HepG2 (cell line): ENCODE measurements around the gene MED12. TPM values are rescaled to one million over a fixed set of nuclear protein-coding genes. Genes with fewer than 3 reads are reported as not detected.

ENCODE experiments used
- ADNP ChIP-seq: sonication (generic); formaldehyde crosslinking; IDR thresholded peaks from 2 replicates; pipeline ENCODE4 v1.4.0; 2020; ENCODE audit warnings: missing genetic modification reagents
- CHCHD3 ChIP-seq: sonication (generic); formaldehyde crosslinking; IDR thresholded peaks from 2 replicates; pipeline ENCODE4 v1.8.0; 2022; ENCODE audit warnings: mild to moderate bottlenecking, missing genetic modification reagents, moderate library complexity
- ELF1 ChIP-seq: sonication (generic); formaldehyde crosslinking; IDR thresholded peaks from 2 replicates; pipeline ENCODE4 v1.4.0; 2020; ENCODE audit warnings: missing genetic modification reagents
- ETV6 ChIP-seq: sonication (generic); formaldehyde crosslinking; conservative IDR thresholded peaks from 2 replicates; pipeline ENCODE4 v1.4.0; 2020; ENCODE audit warnings: missing genetic modification reagents
- GATAD1 ChIP-seq: IDR thresholded peaks from 2 replicates; pipeline ENCODE4 v1.6.1; 2016; ENCODE audit warnings: missing genetic modification reagents, missing compliant biosample characterization
- HHEX ChIP-seq: IDR thresholded peaks from 2 replicates; pipeline ENCODE4 v1.6.1; 2016; ENCODE audit warnings: control low read depth
- RAD51 ChIP-seq: fragments of 450-650 bp; IDR thresholded peaks from 2 replicates; pipeline ENCODE4 v1.6.1; 2016; ENCODE audit warnings: borderline replicate concordance
- RXRA ChIP-seq: sonication (generic); formaldehyde crosslinking; IDR thresholded peaks from 2 replicates; pipeline ENCODE4 v1.5.1; 2020; ENCODE audit warnings: missing genetic modification reagents
- SMAD9 ChIP-seq: sonication (generic); formaldehyde crosslinking; IDR thresholded peaks from 2 replicates; pipeline ENCODE4 v1.5.1; 2020; ENCODE audit warnings: mild to moderate bottlenecking, missing genetic modification reagents
- SPEN ChIP-seq: sonication (generic); formaldehyde crosslinking; IDR thresholded peaks from 2 replicates; pipeline ENCODE4 v1.5.1; 2020; ENCODE audit warnings: low read depth, mild to moderate bottlenecking, missing genetic modification reagents
- STAT5B ChIP-seq: sonication (generic); formaldehyde crosslinking; IDR thresholded peaks from 2 replicates; pipeline ENCODE4 v1.4.0; 2020; ENCODE audit warnings: missing genetic modification reagents
- TARDBP ChIP-seq: sonication (generic); formaldehyde crosslinking; IDR thresholded peaks from 2 replicates; pipeline ENCODE4 v1.8.0; 2022; ENCODE audit warnings: mild to moderate bottlenecking, missing genetic modification reagents
- TBL1XR1 ChIP-seq: fragments of 150-350 bp; IDR thresholded peaks from 2 replicates; pipeline ENCODE4 v1.6.1; 2014; ENCODE audit warnings: borderline replicate concordance, low read length; ENCODE audit not compliant: partially characterized antibody
- TMF1 ChIP-seq: sonication (generic); formaldehyde crosslinking; IDR thresholded peaks from 2 replicates; pipeline ENCODE4 v1.8.1; 2022; ENCODE audit warnings: low read depth, missing genetic modification reagents
- YEATS4 ChIP-seq: sonication (generic); formaldehyde crosslinking; IDR thresholded peaks from 2 replicates; pipeline ENCODE4 v1.4.0; 2020; ENCODE audit warnings: missing genetic modification reagents, borderline replicate concordance
- ZBTB3 ChIP-seq: sonication (generic); formaldehyde crosslinking; IDR thresholded peaks from 2 replicates; pipeline ENCODE4 v1.4.0; 2020; ENCODE audit warnings: low read depth, mild to moderate bottlenecking, moderate library complexity, missing genetic modification reagents, borderline replicate concordance
- ZNF143 ChIP-seq: sonication (generic); formaldehyde crosslinking; IDR thresholded peaks from 2 replicates; pipeline ENCODE4 v1.4.0; 2020; ENCODE audit warnings: missing genetic modification reagents
- ZNF282 ChIP-seq: fragments of 450-650 bp; IDR thresholded peaks from 2 replicates; pipeline ENCODE4 v1.6.1; 2018; ENCODE audit not compliant: partially characterized antibody
- ZNF343 ChIP-seq: sonication (generic); formaldehyde crosslinking; IDR thresholded peaks from 2 replicates; pipeline ENCODE4 v1.4.0; 2020; ENCODE audit warnings: mild to moderate bottlenecking, missing genetic modification reagents
- ZNF530 ChIP-seq: sonication (generic); formaldehyde crosslinking; IDR thresholded peaks from 2 replicates; pipeline ENCODE4 v1.5.0; 2020; ENCODE audit warnings: low read depth, mild to moderate bottlenecking, missing genetic modification reagents
- ZNF652 ChIP-seq: IDR thresholded peaks from 2 replicates; pipeline ENCODE4 v1.6.1; 2016; ENCODE audit warnings: low read depth, borderline replicate concordance
- ZNF670 ChIP-seq: sonication (generic); formaldehyde crosslinking; IDR thresholded peaks from 2 replicates; pipeline ENCODE4 v1.8.0; 2022; ENCODE audit warnings: mild to moderate bottlenecking, missing genetic modification reagents, borderline replicate concordance
- polyA plus RNA-seq, 8 experiments: library from polyadenylated mRNA; depleted of rRNA in 3 of 8; stranded (reverse) in 7 of 8; unstranded in 1 of 8; fragments of >200 nt; fragmentation: Illumina TruSeq in 4 of 8; extraction: Trizol in 4 of 8; gene quantifications; 2 replicates each; pipeline versions ENCODE4 v1.2.1 to v1.2.3, GENCODE V29; 2011 to 2016; ENCODE audit warnings: low read depth in 4 of 8, missing spikeins in 1 of 8, mixed read lengths in 1 of 8; ENCODE audit not compliant: insufficient read depth in 1 of 8
- total RNA-seq, 5 experiments: library from RNA; depleted of rRNA; stranded (reverse); fragments of >200 nt; fragmentation: Illumina TruSeq; extraction: Trizol; gene quantifications; 2 replicates each; pipeline ENCODE4 v1.2.3, GENCODE V29; 2016; ENCODE audit warnings: low read depth in 1 of 5
- TF ChIP-seq, protein P1 (sequence below): sonication (generic); formaldehyde crosslinking; IDR thresholded peaks from 2 replicates; pipeline ENCODE4 v1.4.0; 2020; ENCODE audit warnings: mild to moderate bottlenecking, missing genetic modification reagents
- TF ChIP-seq, protein P2 (sequence below): sonication (generic); formaldehyde crosslinking; IDR thresholded peaks from 2 replicates; pipeline ENCODE4 v1.4.0; 2020; ENCODE audit warnings: low read depth, mild to moderate bottlenecking, missing genetic modification reagents
- TF ChIP-seq, protein P3 (sequence below): sonication (generic); formaldehyde crosslinking; IDR thresholded peaks from 2 replicates; pipeline ENCODE4 v1.5.1; 2020; ENCODE audit warnings: mild to moderate bottlenecking, missing genetic modification reagents, moderate library complexity
- TF ChIP-seq, protein P4 (sequence below): sonication (generic); formaldehyde crosslinking; IDR thresholded peaks from 2 replicates; pipeline ENCODE4 v1.5.0; 2020; ENCODE audit warnings: missing genetic modification reagents, mild to moderate bottlenecking, borderline replicate concordance

The MED12 gene
- total and polyA plus RNA-seq, 2 of the 13 experiments (the other 11 are each of a cell fraction or from before 2014, with no cell fraction given): 9.4 to 15.0 TPM

DNA sequence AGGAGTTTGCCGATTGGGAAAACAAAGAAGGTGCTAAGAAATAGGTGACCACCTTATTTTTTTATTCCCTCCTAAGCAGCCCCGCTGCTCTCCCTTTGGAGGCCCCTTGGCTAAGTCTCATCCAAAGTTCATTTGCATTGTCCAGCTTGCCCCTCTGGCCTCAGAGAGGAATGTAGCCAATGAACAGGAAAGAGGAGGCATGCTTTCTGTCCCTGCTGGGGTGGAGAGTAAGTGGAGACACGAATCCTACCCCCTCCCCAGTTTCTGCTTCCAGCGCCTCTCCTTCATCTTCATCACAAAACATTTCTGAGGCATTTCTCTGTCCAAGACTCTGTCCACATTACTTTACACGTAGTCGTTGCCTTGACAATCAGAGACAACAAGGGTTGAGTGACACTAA is 64.9 kb downstream of the MED12 start (continued):
- TF ChIP-seq, protein P1, sequence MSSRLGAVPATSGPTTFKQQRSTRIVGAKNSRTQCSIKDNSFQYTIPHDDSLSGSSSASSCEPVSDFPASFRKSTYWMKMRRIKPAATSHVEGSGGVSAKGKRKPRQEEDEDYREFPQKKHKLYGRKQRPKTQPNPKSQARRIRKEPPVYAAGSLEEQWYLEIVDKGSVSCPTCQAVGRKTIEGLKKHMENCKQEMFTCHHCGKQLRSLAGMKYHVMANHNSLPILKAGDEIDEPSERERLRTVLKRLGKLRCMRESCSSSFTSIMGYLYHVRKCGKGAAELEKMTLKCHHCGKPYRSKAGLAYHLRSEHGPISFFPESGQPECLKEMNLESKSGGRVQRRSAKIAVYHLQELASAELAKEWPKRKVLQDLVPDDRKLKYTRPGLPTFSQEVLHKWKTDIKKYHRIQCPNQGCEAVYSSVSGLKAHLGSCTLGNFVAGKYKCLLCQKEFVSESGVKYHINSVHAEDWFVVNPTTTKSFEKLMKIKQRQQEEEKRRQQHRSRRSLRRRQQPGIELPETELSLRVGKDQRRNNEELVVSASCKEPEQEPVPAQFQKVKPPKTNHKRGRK (CRISPR knock-in tag): no peak
- TF ChIP-seq RXRA (no peak; the same call in 1 of the 2 replicates), CHCHD3 (CRISPR knock-in tag) (no peak), TBL1XR1 (no peak), ZNF282 (no peak), ADNP (CRISPR knock-in tag) (no peak), TMF1 (CRISPR knock-in tag) (no peak), ZBTB3 (CRISPR knock-in tag) (no peak), ZNF652 (no peak), STAT5B (CRISPR knock-in tag) (no peak), ZNF143 (no peak), ZNF530 (CRISPR knock-in tag) (no peak), SMAD9 (CRISPR knock-in tag) (no peak), ZNF670 (CRISPR knock-in tag) (no peak), ETV6 (CRISPR knock-in tag) (no peak), GATAD1 (no peak), HHEX (CRISPR knock-in tag) (no peak), SPEN (CRISPR knock-in tag) (peak; percentile 51; the same call in 1 of the 2 replicates), YEATS4 (no peak), TARDBP (CRISPR knock-in tag) (peak; percentile 13; the same call in 1 of the 2 replicates), ELF1 (CRISPR knock-in tag) (no peak), RAD51 (no peak), ZNF343 (CRISPR knock-in tag) (no peak)
- TF ChIP-seq, protein P2, sequence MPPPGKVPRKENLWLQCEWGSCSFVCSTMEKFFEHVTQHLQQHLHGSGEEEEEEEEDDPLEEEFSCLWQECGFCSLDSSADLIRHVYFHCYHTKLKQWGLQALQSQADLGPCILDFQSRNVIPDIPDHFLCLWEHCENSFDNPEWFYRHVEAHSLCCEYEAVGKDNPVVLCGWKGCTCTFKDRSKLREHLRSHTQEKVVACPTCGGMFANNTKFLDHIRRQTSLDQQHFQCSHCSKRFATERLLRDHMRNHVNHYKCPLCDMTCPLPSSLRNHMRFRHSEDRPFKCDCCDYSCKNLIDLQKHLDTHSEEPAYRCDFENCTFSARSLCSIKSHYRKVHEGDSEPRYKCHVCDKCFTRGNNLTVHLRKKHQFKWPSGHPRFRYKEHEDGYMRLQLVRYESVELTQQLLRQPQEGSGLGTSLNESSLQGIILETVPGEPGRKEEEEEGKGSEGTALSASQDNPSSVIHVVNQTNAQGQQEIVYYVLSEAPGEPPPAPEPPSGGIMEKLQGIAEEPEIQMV (CRISPR knock-in tag): no peak
- TF ChIP-seq, protein P3, sequence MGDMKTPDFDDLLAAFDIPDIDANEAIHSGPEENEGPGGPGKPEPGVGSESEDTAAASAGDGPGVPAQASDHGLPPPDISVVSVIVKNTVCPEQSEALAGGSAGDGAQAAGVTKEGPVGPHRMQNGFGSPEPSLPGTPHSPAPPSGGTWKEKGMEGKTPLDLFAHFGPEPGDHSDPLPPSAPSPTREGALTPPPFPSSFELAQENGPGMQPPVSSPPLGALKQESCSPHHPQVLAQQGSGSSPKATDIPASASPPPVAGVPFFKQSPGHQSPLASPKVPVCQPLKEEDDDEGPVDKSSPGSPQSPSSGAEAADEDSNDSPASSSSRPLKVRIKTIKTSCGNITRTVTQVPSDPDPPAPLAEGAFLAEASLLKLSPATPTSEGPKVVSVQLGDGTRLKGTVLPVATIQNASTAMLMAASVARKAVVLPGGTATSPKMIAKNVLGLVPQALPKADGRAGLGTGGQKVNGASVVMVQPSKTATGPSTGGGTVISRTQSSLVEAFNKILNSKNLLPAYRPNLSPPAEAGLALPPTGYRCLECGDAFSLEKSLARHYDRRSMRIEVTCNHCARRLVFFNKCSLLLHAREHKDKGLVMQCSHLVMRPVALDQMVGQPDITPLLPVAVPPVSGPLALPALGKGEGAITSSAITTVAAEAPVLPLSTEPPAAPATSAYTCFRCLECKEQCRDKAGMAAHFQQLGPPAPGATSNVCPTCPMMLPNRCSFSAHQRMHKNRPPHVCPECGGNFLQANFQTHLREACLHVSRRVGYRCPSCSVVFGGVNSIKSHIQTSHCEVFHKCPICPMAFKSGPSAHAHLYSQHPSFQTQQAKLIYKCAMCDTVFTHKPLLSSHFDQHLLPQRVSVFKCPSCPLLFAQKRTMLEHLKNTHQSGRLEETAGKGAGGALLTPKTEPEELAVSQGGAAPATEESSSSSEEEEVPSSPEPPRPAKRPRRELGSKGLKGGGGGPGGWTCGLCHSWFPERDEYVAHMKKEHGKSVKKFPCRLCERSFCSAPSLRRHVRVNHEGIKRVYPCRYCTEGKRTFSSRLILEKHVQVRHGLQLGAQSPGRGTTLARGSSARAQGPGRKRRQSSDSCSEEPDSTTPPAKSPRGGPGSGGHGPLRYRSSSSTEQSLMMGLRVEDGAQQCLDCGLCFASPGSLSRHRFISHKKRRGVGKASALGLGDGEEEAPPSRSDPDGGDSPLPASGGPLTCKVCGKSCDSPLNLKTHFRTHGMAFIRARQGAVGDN (CRISPR knock-in tag): no peak
- TF ChIP-seq, protein P4, sequence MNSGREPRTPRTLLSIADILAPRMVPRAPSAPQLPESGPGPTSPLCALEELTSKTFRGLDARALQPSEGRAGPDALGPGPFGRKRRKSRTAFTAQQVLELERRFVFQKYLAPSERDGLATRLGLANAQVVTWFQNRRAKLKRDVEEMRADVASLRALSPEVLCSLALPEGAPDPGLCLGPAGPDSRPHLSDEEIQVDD: no peak
